ENCODE measurements around the gene VIPAS39. TPM values are rescaled to one million over a fixed set of nuclear protein-coding genes. Genes with fewer than 3 reads are reported as not detected.
A peak's percentile ranks its signal among the peaks of the same experiment; 100 is the strongest.

VIPAS39 gene
- polyA plus RNA-seq, 5 donors, result 25.8 to 38.9 (median 34.3) TPM

- DNase-seq, result no peak
Measured at GRCh38 chr14:77409131-77409533, 48.3 kb downstream of the VIPAS39 start.

DNA sequence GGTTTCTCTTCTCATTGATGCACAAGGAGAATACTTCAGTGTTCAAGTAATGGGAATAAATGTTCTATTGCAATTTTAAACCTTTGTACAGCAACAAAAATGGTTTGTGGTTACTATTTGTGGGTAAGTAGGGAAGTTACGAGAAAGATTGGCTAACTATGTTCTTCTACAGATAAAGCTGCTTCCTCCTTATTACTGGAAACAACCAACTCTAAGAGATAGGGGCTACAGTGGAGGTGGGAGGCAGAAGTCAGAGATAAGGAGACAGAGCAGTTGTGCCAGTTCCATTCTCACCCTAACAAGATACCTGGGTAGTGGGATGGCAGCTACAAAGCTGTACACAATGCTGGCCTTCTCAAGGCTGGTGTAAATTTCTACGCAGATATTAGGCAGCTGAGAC lies 50.2 kb downstream of the VIPAS39 start:
- DNase-seq, result no peak

- DNase-seq, result peak in 1 of 2 donors; percentile 6
Measured at GRCh38 chr14:77406718-77407117, 50.7 kb downstream of the VIPAS39 start.

DNA sequence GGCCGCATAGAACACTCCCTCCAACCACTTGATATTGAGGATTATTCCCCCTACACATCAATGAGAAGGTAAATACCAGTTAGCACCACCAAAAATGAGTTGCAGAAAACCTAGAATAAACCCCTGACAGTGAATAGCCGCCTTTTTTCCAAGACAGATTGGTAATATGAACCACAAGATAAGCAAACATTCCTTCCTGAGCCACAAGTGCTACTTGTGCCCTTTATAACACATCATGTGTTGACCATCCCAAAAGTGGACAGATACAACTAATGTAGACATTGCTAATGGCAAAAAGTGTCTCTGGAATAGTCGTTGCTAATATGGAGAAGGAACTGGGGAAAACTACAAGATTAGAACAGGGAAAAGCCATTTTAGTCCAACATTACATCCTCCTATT lies 51.3 kb downstream of the VIPAS39 start:
- DNase-seq, result no peak

- no peak for DNase-seq
Measured at GRCh38 chr14:77403768-77404167, 53.6 kb downstream of the VIPAS39 start.

- no peak for DNase-seq
Measured at GRCh38 chr14:77400216-77400615, 57.2 kb downstream of the VIPAS39 start.

DNA sequence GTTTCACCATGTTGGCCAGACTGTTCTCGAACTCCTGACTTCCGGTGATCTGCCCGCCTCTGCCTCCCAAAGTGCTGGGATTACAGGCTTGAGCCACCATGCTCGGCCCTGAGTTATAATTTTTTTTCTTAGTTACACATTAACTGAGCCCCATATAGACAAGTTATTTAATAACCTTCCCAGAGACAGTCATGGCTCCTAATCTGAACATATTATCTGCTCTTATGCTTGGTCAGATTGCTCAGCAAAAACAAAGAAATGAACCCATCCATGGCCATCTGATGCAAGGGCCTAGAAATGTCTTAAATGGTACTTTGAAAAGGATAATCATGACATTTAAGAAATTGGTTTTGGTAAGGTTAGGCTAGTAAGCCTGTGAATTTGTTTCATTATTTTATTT lies 67.2 kb downstream of the VIPAS39 start:
- DNase-seq, result no peak

DNA sequence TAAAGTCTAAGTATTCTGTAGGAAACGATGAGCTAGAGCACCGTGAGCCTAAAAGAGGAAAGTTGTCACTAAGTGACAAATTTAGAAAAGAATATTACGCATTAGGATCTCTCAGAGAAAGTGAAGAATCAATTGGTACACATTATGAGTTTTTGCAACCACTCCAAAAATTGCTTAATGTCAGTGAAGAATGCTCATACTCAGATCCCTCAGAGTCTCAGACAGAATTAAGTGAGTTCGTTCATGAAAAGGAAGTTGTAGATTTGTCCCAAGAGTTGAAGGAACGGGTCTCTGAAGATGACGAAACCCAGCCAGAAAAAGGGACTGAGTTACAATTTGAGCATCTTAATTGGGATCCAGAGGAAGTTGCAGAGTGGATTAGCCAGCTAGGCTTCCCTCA lies 78.7 kb downstream of the VIPAS39 start:
- no peak for DNase-seq

GRCh38 chr14:77377502-77377844 lies 79.9 kb downstream of the VIPAS39 start:
- no peak for DNase-seq

DNA sequence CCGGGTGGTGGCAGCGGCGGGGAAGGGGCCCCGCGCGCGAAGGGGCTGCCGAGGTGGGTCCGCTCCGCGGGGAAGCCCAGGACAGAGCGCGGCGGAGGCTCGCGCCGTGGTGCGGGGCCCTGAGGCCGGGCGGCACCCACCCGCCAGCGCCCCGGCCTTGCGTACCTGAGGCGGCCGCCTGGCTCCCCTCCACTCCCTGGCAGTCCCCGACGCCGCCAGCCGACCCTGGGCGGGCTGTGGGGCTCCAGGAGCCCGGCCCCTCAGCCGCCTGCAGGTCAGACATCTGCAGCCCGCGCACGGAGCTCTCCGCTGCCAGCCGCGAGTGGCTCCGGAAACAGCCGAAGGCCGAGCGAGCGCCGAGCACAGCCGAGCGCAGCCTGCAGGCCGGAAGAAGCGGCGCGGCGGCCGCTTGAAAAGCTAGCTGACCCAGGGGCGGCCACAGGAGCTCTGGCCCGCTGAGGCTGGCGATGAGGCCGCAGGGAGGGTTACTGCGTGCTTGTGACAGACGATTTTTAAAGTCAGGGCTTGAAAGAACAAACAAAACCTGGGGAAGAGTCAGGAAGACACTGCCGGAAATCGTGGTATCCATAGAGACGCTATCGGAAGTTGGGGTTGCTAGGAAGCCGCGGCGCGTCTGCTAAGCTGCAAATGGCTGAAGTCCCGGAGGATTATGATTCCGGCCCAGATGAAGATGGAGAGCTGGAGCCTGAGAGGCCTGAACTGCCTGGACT lies 80.5 kb downstream of the VIPAS39 start, which contains the start of the genes SAMD15 and TMED8:
Gene SAMD15 (plus strand): TSS at position 609 of the 731 bp plus-strand sequence. CDS start 40 bp downstream, at position 649.
Gene TMED8 (minus strand): TSS at position 324 of the 731 bp plus-strand sequence. CDS start 41 bp downstream, at position 283.
- peak; percentile 86 to 88 for DNase-seq

Other genes starting within 250 kb of the VIPAS39 start
- gene NGB, start 186.4 kb downstream of the VIPAS39 start, polyA plus RNA-seq (ENCODE audit: insufficient read depth in 1 of 5, insufficient read length in 5 of 5, low replicate concordance in 1 of 5), result not detected
- gene POMT2, start 136.7 kb downstream of the VIPAS39 start, polyA plus RNA-seq (ENCODE audit: insufficient read depth in 1 of 5, insufficient read length in 5 of 5, low replicate concordance in 1 of 5), result 10 to 100 TPM; 24.0 to 32.2 (median 31.0) TPM
- gene GSTZ1, start 136.6 kb downstream of the VIPAS39 start, polyA plus RNA-seq (ENCODE audit: insufficient read depth in 1 of 5, insufficient read length in 5 of 5, low replicate concordance in 1 of 5), result 10 to 100 TPM; 18.4 to 25.0 (median 20.4) TPM
- 10 to 100 TPM; 13.4 to 19.9 (median 16.3) TPM for gene TMED8, start 80.5 kb downstream of the VIPAS39 start, polyA plus RNA-seq (ENCODE audit: insufficient read depth in 1 of 5, insufficient read length in 5 of 5, low replicate concordance in 1 of 5)
- 1 to 10 TPM; 3.0 to 5.7 (median 3.5) TPM for gene SAMD15, start 80.2 kb downstream of the VIPAS39 start, polyA plus RNA-seq (ENCODE audit: insufficient read depth in 1 of 5, insufficient read length in 5 of 5, low replicate concordance in 1 of 5)
- 1 to 10 TPM; 1.5 to 3.0 (median 1.8) TPM for gene NOXRED1, start 34.1 kb downstream of the VIPAS39 start, polyA plus RNA-seq (ENCODE audit: insufficient read depth in 1 of 5, insufficient read length in 5 of 5, low replicate concordance in 1 of 5)
- gene AHSA1, start 492 bp upstream of the VIPAS39 start, polyA plus RNA-seq (ENCODE audit: insufficient read depth in 1 of 5, insufficient read length in 5 of 5, low replicate concordance in 1 of 5), result 100 to 1,000 TPM; 162 to 221 (median 174) TPM
- not detected for gene ISM2, start 41.2 kb upstream of the VIPAS39 start, polyA plus RNA-seq (ENCODE audit: insufficient read depth in 1 of 5, insufficient read length in 5 of 5, low replicate concordance in 1 of 5)
- gene SPTLC2, start 159.0 kb upstream of the VIPAS39 start, polyA plus RNA-seq (ENCODE audit: insufficient read depth in 1 of 5, insufficient read length in 5 of 5, low replicate concordance in 1 of 5), result 10 to 100 TPM; 22.7 to 37.2 (median 34.9) TPM

Data from right lung (tissue), 5 donors.